Measurements from ENCODE around the gene NLRP13.

NLRP13 gene

DNA sequence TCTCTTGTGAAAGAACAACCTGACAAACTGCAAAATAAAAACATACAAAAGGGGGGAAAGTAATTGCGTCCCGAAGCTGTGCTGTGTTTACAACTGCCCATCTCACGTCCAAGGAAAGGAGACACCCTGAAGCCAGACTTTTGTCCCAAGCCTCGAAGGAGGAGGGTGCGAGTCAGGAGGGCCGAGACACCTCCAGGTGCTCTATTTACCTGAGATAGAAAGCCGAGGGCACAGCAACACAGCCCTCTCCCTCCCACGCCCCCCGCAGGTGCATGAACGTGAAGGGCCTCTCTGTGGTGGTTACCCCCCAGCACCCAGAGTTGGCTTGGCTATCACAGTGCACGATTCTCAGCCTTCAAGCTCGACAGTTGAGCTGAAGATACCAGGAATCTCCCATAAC, 33.2 kb downstream of the NLRP13 start:
- DNase-seq: no peak

DNA sequence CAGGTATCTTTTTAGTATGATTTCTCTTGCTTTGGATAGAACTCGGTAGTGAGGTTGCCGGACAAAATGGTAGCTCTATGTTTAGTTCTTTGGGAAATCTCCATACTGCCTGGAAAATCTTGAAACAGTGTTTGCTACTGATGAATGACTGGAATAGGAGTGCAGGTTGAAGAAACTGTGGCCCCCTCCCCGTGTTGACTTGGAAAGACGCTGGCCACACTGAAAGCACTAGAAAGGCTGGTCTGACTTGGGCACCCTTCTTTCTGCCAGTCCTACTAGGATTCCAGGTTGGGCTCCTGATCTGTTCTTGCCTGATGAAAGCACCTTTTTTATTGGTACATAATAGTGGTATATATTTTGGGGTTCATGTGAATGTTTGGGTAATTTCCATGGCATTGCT, 49.5 kb downstream of the NLRP13 start:
- DNase-seq: no peak

- DNase-seq: no peak
Observed at GRCh38 chr19:55877211-55877610, 54.9 kb downstream of the NLRP13 start.

DNA sequence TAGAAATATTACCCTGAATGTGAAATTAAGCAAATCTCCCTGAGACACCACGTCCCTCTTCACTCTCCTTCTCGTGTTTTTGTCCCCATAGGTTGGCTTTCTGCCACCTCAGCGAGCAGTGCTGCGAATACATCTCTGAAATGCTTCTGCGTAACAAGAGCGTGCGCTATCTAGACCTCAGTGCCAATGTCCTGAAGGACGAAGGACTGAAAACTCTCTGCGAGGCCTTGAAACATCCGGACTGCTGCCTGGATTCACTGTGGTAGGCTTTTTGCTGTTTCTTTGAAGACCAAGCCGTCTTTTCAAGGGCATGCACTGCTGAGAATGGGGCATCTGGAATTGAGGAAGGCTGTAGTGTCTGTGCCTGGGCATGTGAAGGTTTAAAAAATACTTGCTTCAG, 61.4 kb downstream of the NLRP13 start:
- DNase-seq: no peak

DNA sequence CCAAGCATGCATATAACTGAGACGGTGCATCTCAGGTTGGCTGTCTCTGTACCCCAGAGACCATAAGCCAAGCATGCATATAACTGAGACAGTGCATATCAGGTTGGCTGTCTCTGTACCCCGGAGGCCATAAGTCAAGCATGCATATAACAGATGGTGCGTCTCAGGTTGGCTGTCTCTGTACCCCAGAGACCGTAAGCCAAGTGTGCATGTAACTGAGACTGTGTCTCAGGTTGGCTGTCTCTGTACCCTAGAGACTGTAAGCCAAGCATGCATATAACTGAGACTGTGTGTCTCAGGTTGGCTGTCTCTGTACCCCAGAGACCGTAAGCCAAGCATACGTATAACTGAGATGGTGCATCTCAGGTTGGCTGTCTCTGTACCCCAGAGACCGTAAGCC, 65.0 kb downstream of the NLRP13 start:
- DNase-seq: no peak

DNA sequence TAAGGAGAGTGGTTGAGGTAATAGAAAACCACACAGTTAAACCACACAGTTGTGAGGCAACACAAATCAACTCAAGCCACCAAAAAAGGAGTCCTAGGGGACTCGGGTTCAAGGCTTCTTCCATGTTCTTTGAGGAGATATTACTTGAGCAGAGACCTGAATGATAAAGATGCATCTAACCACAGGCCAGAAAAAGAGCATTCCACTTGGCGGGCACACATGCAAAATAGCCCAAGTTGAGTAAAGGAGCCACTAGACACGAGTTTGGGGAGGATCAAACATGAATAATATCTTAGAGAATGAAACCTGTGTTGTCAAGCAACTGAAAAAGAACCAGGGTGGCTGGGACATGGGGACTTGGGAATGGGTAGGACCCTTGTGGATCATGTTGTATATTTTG, 65.6 kb downstream of the NLRP13 start:
- DNase-seq: no peak

GRCh38 chr19:55858969-55859368, 73.2 kb downstream of the NLRP13 start:
- DNase-seq: no peak

DNA sequence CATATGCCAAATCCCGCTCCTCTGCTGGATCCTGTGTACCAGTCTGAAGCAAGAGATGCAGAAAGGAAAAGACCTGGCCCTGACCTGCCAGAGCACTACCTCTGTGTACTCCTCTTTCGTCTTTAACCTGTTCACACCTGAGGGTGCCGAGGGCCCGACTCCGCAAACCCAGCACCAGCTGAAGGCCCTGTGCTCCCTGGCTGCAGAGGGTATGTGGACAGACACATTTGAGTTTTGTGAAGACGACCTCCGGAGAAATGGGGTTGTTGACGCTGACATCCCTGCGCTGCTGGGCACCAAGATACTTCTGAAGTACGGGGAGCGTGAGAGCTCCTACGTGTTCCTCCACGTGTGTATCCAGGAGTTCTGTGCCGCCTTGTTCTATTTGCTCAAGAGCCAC, 73.7 kb downstream of the NLRP13 start:
- no peak for DNase-seq

DNA sequence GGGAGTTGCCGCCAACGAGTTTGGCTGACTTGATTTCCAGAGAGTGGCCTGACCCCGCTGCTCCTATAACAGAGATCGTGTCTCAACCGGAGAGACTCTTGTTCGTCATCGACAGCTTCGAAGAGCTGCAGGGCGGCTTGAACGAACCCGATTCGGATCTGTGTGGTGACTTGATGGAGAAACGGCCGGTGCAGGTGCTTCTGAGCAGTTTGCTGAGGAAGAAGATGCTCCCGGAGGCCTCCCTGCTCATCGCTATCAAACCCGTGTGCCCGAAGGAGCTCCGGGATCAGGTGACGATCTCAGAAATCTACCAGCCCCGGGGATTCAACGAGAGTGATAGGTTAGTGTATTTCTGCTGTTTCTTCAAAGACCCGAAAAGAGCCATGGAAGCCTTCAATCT, 74.2 kb downstream of the NLRP13 start:
- no peak for DNase-seq

GRCh38 chr19:55857149-55857548, 75.0 kb downstream of the NLRP13 start:
- DNase-seq: no peak

DNA sequence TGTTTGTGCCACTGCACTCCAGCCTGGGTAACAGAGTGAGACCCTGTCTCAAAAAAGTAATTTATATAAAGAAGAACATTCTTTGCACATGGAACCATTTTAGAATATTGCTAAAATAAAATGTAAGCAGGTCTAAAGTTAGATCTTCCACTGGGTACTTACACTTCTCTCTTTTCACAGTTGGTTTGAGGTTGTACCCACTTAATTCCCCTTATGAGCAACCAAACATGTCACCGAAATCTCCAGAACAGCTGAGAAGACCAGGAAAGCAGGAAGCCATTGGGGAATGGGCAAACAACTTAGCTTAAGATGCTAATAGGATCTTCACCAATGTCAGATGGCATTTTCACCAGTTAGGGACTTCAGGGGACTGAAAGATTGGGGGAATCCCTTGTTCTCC, 77.0 kb downstream of the NLRP13 start:
- no peak for DNase-seq
